ENCODE data around the gene HLF. TPM values are rescaled to one million over a fixed set of nuclear protein-coding genes. Genes with fewer than 3 reads are reported as not detected.

Gene HLF
- polyA plus RNA-seq, 1 experiment = not detected

DNA sequence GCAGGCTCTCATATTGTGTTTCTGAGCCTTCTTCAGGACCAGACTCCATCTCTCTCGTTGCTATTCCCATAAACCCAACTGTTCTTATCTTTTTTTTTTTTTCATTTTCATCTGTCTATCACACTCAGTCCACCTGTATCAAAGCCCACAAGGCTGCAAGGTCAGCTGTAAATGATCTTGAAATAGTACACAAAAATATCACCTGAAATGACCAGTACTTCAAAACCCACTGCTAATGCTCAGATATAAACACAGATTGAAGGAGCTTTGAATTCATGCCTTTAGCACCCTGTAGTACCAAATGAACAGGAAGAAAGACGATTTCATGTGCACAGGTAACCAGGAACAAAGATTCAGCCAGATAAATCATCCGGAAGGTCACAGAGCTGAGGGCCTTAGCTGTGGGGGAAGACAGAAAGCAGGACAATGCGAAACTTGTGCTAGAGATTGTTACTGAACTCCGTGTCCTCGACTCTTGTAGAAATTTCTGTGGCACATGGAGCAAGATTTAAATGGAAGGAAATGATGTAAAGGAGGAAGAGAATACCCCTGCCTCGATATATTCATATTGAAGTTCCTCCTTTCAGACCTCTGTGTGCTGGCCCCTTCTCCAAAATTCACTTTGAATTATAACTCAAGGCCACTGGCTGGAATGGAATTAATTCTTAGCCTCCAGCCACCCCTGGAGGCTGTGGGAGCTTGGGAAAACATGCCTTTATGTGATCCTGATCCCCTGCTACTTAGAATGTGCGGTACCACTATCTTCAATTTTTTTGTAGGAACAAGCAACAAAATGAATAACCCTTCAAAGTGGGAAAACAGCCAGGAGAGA lies 4.1 kb downstream of the HLF start:
- ChIA-PET CTCF (no interaction called here), POLR2A (no interaction called here)
- H3K9me3 ChIP-seq (ENCODE audit: control insufficient read depth, insufficient read depth, low read length) = peaks cover 2% of the 10 kb centered on the region; the same call in 1 of the 2 replicates
- H3K4me3 ChIP-seq (ENCODE audit: low read depth, low read length) = no peak overlapping the region
- DNase-seq (ENCODE audit: low read depth, low spot score) = no peak
- peaks cover 32% of the 10 kb centered on the region for H3K27me3 ChIP-seq (ENCODE audit: control insufficient read depth, insufficient read depth, low read length)
- H3K27ac ChIP-seq (ENCODE audit: low read depth, low read length) = no peak overlapping the region
- TF ChIP-seq, protein P1, sequence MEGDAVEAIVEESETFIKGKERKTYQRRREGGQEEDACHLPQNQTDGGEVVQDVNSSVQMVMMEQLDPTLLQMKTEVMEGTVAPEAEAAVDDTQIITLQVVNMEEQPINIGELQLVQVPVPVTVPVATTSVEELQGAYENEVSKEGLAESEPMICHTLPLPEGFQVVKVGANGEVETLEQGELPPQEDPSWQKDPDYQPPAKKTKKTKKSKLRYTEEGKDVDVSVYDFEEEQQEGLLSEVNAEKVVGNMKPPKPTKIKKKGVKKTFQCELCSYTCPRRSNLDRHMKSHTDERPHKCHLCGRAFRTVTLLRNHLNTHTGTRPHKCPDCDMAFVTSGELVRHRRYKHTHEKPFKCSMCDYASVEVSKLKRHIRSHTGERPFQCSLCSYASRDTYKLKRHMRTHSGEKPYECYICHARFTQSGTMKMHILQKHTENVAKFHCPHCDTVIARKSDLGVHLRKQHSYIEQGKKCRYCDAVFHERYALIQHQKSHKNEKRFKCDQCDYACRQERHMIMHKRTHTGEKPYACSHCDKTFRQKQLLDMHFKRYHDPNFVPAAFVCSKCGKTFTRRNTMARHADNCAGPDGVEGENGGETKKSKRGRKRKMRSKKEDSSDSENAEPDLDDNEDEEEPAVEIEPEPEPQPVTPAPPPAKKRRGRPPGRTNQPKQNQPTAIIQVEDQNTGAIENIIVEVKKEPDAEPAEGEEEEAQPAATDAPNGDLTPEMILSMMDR (IDR thresholded peaks at IDR 0.05; ENCODE audit: low read depth, low read length) = no peak

DNA sequence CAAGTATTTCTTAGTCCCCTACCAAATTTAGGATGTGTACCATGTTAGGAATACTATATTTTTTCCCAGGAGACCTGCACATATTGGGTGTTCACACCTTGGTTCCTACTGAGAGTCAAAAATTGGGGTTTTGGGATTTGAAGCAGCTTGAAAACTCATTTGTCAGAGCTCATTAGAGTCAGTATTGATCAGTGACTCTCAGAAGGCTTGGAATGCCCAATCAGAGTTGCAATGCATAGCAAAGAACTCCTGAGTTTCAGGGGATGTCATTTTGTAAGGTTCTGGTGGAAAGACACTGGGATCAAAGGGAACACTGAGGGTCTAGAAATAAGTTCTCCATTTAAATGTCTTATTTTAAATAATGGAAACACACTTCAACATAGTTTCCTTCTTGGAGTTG lies 5.1 kb downstream of the HLF start:
- Histone ChIP-seq H3K4me3 (ENCODE audit: low read depth, low read length) (no peak overlapping the region), H3K9me3 (ENCODE audit: control insufficient read depth, insufficient read depth, low read length) (peaks cover 2% of the 10 kb centered on the region; the same call in 1 of the 2 replicates), H3K27me3 (ENCODE audit: control insufficient read depth, insufficient read depth, low read length) (peaks cover 26% of the 10 kb centered on the region), H3K27ac (ENCODE audit: low read depth, low read length) (no peak overlapping the region)
- POLR2A ChIA-PET = no interaction called here
- CTCF ChIA-PET = no interaction called here
- TF ChIP-seq, protein P1 (IDR thresholded peaks at IDR 0.05; ENCODE audit: low read depth, low read length) = no peak
- no peak for DNase-seq (ENCODE audit: low read depth, low spot score)

DNA sequence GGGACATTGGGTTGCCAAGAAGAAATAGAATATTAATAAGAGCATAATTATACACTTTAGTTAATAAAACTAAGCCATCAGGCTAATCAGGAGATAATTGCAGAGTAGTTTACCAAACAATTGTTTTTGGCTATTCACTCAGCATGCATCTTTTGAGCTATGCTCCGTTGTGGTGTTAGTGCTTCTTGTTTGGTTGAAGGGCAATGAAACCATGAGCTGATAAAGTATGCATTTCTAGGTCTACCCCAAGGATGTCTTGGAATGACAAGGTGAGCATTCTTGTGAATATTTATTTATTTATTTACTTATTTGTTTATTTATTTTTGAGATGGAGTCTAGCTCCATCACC lies 6.4 kb downstream of the HLF start:
- TF ChIP-seq, protein P1 (IDR thresholded peaks at IDR 0.05; ENCODE audit: low read depth, low read length) = no peak
- no peak for DNase-seq (ENCODE audit: low read depth, low spot score)
- no peak overlapping the region for H3K27ac ChIP-seq (ENCODE audit: low read depth, low read length)
- H3K9me3 ChIP-seq (ENCODE audit: control insufficient read depth, insufficient read depth, low read length) = no peaks in the 10 kb centered on the region; the same call in 1 of the 2 replicates
- ChIA-PET CTCF (no interaction called here), POLR2A (no interaction called here)
- H3K4me3 ChIP-seq (ENCODE audit: low read depth, low read length) = no peak overlapping the region
- peaks cover 16% of the 10 kb centered on the region for H3K27me3 ChIP-seq (ENCODE audit: control insufficient read depth, insufficient read depth, low read length)

DNA sequence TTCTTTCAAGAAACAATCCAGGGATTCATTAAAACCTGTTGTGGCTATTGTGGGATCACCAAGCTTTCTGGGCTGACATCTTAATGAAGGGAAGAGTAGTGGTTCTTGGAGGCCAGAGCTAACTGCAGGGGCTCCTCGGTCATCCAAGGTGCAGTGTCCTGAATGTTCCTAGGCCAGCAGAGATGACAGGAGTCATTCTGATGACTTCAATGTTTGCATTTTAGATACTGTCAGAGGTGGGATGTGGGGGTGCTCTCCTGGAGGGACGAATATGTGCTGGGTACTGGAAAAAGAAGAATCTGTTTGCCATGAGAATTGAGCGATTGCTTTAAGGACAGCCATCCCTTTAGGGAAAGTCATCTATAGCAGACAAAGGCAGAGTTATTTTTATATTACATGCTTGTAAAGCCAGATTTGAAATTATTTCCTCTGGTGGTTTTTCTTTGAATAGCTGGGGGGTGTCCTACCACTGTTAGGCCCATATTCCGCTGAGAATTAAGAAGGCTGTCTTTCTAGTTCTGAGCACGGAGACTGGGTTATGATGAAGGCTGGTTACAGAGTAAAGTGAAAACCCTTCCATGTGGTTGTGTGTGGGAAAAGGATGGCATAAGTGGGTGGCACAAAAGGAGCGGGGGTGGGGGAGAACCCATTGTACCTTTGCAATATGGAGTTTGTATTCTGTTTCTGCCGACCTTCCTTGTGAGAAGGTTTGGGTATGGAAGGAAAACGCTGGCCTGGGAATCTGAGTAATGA lies 7.4 kb downstream of the HLF start:
- peaks cover 8% of the 10 kb centered on the region for H3K27me3 ChIP-seq (ENCODE audit: control insufficient read depth, insufficient read depth, low read length)
- ChIA-PET CTCF (no interaction called here), POLR2A (no interaction called here)
- no peak overlapping the region for H3K27ac ChIP-seq (ENCODE audit: low read depth, low read length)
- TF ChIP-seq, protein P1 (IDR thresholded peaks at IDR 0.05; ENCODE audit: low read depth, low read length) = no peak
- no peak for DNase-seq (ENCODE audit: low read depth, low spot score)
- H3K9me3 ChIP-seq (ENCODE audit: control insufficient read depth, insufficient read depth, low read length) = no peaks in the 10 kb centered on the region
- no peak overlapping the region for H3K4me3 ChIP-seq (ENCODE audit: low read depth, low read length)

Measured in AG04450 (cell line).